Parathyroid adenoma (tissue), 2 donors: Measurements from ENCODE around the gene GRM8.

Experiments used
- H2AFZ ChIP-seq: fragments of 300-600 bp; sonication (generic); one replicate; pipeline ENCODE4 v1.7.0; 2017; ENCODE audit warnings: antibody characterized with exemption, mild to moderate bottlenecking
- H3K27ac ChIP-seq: fragments of 300-600 bp; sonication (generic); one replicate; pipeline ENCODE4 v1.7.0; 2017
- H3K27me3 ChIP-seq: fragments of 300-600 bp; sonication (generic); one replicate; pipeline ENCODE4 v1.7.0; 2017; ENCODE audit warnings: low read length; ENCODE audit not compliant: control insufficient read depth, insufficient read depth
- H3K36me3 ChIP-seq: fragments of 300-600 bp; sonication (generic); one replicate; pipeline ENCODE4 v1.7.0; 2017; ENCODE audit warnings: low read length; ENCODE audit not compliant: control insufficient read depth, insufficient read depth
- H3K4me1 ChIP-seq: fragments of 300-600 bp; sonication (generic); one replicate; pipeline ENCODE4 v1.7.0; 2017; ENCODE audit warnings: control low read depth
- H3K4me2 ChIP-seq: fragments of 300-600 bp; sonication (generic); one replicate; pipeline ENCODE4 v1.7.0; 2017; ENCODE audit warnings: low read length
- H3K4me3 ChIP-seq: fragments of 300-600 bp; sonication (generic); one replicate; pipeline ENCODE4 v1.7.0; 2017; ENCODE audit warnings: low read depth, low read length
- H3K79me2 ChIP-seq: fragments of 300-600 bp; sonication (generic); one replicate; pipeline ENCODE4 v1.7.0; 2017; ENCODE audit warnings: control low read depth
- H3K9ac ChIP-seq: fragments of 300-600 bp; sonication (generic); one replicate; pipeline ENCODE4 v1.7.0; 2017; ENCODE audit warnings: mild to moderate bottlenecking
- H3K9me3 ChIP-seq: fragments of 300-600 bp; sonication (generic); one replicate; pipeline ENCODE4 v1.7.0; 2017; ENCODE audit warnings: low read length; ENCODE audit not compliant: control insufficient read depth
- CTCF ChIP-seq: fragments of 300-600 bp; sonication (generic); IDR thresholded peaks from one replicate; pipeline ENCODE4 v1.7.0; 2017; ENCODE audit warnings: antibody characterized with exemption, mild to moderate bottlenecking
- donor health status: primary hyperparathyroidism.

The GRM8 gene

GRCh38 chr7:127187740-127188139 is 65.0 kb downstream of the GRM8 start:
- H3K9ac ChIP-seq: no peak overlapping the region
- H3K4me2 ChIP-seq: no peak overlapping the region
- no peak overlapping the region for H3K4me3 ChIP-seq
- H3K9me3 ChIP-seq: no peaks in the 10 kb centered on the region
- TF ChIP-seq CTCF: no peak
- H3K36me3 ChIP-seq: no peaks in the 10 kb centered on the region
- peaks cover 2% of the 10 kb centered on the region for H3K4me1 ChIP-seq
- H3K79me2 ChIP-seq: no peaks in the 10 kb centered on the region
- no peaks in the 10 kb centered on the region for H3K27me3 ChIP-seq
- H2AFZ ChIP-seq: no peak overlapping the region
- no peak overlapping the region for H3K27ac ChIP-seq

GRCh38 chr7:127186686-127187085 is 66.1 kb downstream of the GRM8 start:
- H3K27me3 ChIP-seq: no peaks in the 10 kb centered on the region
- no peaks in the 10 kb centered on the region for H3K79me2 ChIP-seq
- H2AFZ ChIP-seq: no peak overlapping the region
- no peaks in the 10 kb centered on the region for H3K9me3 ChIP-seq
- no peak overlapping the region for H3K4me3 ChIP-seq
- no peak overlapping the region for H3K9ac ChIP-seq
- H3K4me1 ChIP-seq: peaks cover 2% of the 10 kb centered on the region
- no peaks in the 10 kb centered on the region for H3K36me3 ChIP-seq
- TF ChIP-seq CTCF: no peak
- H3K4me2 ChIP-seq: no peak overlapping the region
- H3K27ac ChIP-seq: no peak overlapping the region

- no peak overlapping the region for H3K4me3 ChIP-seq
Observed at GRCh38 chr7:127177156-127177555, 75.6 kb downstream of the GRM8 start.

GRCh38 chr7:127162366-127162765 is 90.4 kb downstream of the GRM8 start:
- Histone ChIP-seq H3K9ac (no peak overlapping the region), H3K79me2 (no peaks in the 10 kb centered on the region), H3K27me3 (no peaks in the 10 kb centered on the region), H3K9me3 (no peaks in the 10 kb centered on the region), H3K4me2 (no peak overlapping the region), H2AFZ (no peak overlapping the region), H3K4me3 (no peak overlapping the region), H3K4me1 (no peaks in the 10 kb centered on the region), H3K27ac (no peak overlapping the region), H3K36me3 (no peaks in the 10 kb centered on the region)
- TF ChIP-seq CTCF: no peak

More at GRCh38 chr7:127177156-127177555, 75.6 kb downstream of the GRM8 start:
- H3K27ac ChIP-seq: no peak overlapping the region
- H3K4me2 ChIP-seq: no peak overlapping the region
- H3K79me2 ChIP-seq: no peaks in the 10 kb centered on the region
- no peaks in the 10 kb centered on the region for H3K36me3 ChIP-seq
- no peak overlapping the region for H3K9ac ChIP-seq
- H3K27me3 ChIP-seq: no peaks in the 10 kb centered on the region
- H3K4me1 ChIP-seq: no peaks in the 10 kb centered on the region
- H2AFZ ChIP-seq: no peak overlapping the region
- TF ChIP-seq CTCF: no peak
- no peaks in the 10 kb centered on the region for H3K9me3 ChIP-seq

- H3K27me3 ChIP-seq: no peaks in the 10 kb centered on the region
- no peak overlapping the region for H3K4me2 ChIP-seq
- H3K9me3 ChIP-seq: no peaks in the 10 kb centered on the region
- H3K36me3 ChIP-seq: no peaks in the 10 kb centered on the region
- H3K9ac ChIP-seq: no peak overlapping the region
- H2AFZ ChIP-seq: no peak overlapping the region
- no peak for TF ChIP-seq CTCF
- H3K27ac ChIP-seq: no peak overlapping the region
- H3K79me2 ChIP-seq: no peaks in the 10 kb centered on the region
- H3K4me1 ChIP-seq: no peaks in the 10 kb centered on the region
- no peak overlapping the region for H3K4me3 ChIP-seq
Observed at GRCh38 chr7:127158659-127159058, 94.1 kb downstream of the GRM8 start.
